Measurements from ENCODE around the gene TIGIT.

The TIGIT gene

DNA sequence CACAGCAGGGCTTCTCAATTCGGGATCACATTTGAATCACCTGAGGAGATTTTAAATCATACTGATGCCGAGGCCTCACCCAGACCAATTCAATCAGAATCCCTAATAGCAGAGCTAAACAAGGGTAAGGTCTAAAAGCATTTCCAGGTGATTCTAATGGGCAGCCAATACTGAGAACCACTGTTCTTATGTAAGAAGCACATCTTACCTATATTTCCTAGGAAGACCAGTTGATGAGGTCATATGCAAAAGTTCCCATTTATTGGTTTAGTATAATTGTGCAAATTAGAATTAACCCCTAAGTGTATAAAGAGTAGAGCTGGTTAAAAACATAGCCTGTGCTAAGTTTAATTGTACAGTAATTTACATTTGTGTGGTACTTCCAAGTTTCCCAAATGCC lies 2.1 kb downstream of the TIGIT start:
- no peak for TF ChIP-seq ZNF274 (IDR thresholded peaks at IDR 0.05; ENCODE audit: low read depth, low read length)
- H3K4me3 ChIP-seq (ENCODE audit: low read length): no peak overlapping the region

DNA sequence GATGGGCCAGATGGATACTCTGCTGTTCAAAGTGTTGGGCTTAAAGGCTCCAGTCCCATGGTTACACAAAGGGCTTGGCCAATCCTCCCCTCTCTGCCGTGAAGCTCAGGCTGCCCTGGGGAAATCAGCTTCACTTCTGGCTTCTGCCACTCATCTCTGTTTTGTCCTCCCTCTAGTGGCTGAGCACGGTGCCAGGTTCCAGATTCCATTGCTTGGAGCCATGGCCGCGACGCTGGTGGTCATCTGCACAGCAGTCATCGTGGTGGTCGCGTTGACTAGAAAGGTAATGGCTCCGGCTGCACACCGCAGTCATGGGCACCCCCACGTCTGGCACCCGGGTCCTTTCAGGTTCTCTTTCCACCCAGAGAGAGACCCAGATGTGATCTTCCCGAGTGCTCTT lies 5.6 kb downstream of the TIGIT start:
- TF ChIP-seq ZNF274 (IDR thresholded peaks at IDR 0.05; ENCODE audit: low read depth, low read length): no peak
- no peak overlapping the region for H3K4me3 ChIP-seq (ENCODE audit: low read length)

DNA sequence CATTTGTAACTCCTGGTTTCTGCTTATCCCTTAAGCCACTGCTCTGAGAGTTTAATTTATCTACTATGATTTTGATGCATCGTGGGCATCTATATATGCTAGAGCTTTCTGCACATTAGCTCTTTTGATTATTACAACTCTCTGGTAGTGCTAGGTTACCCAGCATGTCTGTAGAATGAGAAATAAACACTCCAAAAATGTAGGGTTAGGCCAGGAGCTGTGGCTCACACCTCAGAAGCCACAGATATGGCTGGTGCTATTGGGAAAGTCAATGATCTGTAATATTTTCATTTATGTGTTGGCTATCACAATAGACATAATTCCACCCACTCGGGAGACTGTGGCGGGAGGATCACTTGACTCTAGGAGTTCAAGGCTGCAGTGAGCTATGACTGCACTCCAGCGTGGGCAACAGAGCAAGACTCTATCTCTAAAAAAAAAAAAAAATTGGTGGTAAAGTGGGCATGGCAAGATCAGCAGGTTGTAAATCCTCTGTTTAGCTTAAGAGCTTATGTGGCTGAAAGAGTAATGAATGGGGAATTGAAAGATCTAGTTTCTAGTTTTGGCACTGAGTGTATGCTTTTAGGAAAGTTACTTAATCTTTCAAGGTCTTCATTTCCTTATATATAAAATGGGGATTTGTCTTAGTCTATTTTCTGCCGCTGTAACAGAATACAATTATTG lies 6.3 kb downstream of the TIGIT start:
- TF ChIP-seq ZNF274 (IDR thresholded peaks at IDR 0.05; ENCODE audit: low read depth, low read length): no peak
- H3K4me3 ChIP-seq (ENCODE audit: low read length): no peak overlapping the region

DNA sequence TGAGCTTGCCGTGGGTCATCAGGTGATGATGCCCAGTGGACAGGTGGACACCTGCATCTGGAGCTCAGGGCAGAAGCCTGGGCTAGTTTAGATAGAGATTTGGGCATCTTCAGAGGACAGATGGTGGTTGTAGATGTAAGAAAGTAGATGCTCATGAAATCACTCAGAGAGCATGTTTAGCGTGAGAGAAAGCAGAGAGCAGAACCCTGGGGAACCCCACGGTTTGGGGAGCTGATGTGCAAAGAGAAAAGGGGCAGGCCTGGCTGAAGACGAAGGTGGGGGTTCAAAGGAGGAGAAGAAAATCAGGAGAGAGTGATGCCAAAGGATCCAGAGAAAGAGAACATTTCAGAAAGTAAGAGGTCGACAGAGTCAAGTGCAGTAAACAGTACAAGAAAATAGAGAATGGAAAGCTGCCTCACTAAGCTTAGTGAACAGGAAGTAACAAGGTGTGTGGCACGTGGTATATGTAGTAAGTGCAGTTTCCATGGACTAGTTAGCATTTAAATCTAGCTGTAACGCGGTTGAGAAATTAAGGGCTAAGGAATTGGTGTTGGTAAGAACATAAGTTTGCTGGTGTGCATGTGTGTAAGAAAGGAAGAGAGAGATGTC lies 13.5 kb downstream of the TIGIT start:
- TF ChIP-seq ZNF274 (IDR thresholded peaks at IDR 0.05; ENCODE audit: low read depth, low read length): no peak
- no peak overlapping the region for H3K4me3 ChIP-seq (ENCODE audit: low read length)

DNA sequence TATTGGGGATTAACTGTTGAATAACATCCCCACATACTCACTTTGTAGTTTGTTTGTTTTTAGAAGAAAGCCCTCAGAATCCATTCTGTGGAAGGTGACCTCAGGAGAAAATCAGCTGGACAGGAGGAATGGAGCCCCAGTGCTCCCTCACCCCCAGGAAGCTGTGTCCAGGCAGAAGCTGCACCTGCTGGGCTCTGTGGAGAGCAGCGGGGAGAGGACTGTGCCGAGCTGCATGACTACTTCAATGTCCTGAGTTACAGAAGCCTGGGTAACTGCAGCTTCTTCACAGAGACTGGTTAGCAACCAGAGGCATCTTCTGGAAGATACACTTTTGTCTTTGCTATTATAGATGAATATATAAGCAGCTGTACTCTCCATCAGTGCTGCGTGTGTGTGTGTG lies 14.0 kb downstream of the TIGIT start:
- no peak for TF ChIP-seq ZNF274 (IDR thresholded peaks at IDR 0.05; ENCODE audit: low read depth, low read length)
- no peak overlapping the region for H3K4me3 ChIP-seq (ENCODE audit: low read length)

DNA sequence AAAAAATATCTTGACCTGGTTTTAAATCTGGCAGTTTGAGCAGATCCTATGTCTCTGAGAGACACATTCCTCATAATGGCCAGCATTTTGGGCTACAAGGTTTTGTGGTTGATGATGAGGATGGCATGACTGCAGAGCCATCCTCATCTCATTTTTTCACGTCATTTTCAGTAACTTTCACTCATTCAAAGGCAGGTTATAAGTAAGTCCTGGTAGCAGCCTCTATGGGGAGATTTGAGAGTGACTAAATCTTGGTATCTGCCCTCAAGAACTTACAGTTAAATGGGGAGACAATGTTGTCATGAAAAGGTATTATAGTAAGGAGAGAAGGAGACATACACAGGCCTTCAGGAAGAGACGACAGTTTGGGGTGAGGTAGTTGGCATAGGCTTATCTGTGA lies 14.5 kb downstream of the TIGIT start:
- TF ChIP-seq ZNF274 (IDR thresholded peaks at IDR 0.05; ENCODE audit: low read depth, low read length): no peak

DNA sequence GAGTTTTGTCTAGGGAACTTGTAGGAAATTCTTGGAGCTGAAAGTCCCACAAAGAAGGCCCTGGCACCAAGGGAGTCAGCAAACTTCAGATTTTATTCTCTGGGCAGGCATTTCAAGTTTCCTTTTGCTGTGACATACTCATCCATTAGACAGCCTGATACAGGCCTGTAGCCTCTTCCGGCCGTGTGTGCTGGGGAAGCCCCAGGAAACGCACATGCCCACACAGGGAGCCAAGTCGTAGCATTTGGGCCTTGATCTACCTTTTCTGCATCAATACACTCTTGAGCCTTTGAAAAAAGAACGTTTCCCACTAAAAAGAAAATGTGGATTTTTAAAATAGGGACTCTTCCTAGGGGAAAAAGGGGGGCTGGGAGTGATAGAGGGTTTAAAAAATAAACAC lies 15.0 kb downstream of the TIGIT start:
- TF ChIP-seq ZNF274 (IDR thresholded peaks at IDR 0.05; ENCODE audit: low read depth, low read length): no peak
- no peak overlapping the region for H3K4me3 ChIP-seq (ENCODE audit: low read length)

More for the DNA sequence above, 14.5 kb downstream of the TIGIT start:
- H3K4me3 ChIP-seq (ENCODE audit: low read length): no peak overlapping the region

DNA sequence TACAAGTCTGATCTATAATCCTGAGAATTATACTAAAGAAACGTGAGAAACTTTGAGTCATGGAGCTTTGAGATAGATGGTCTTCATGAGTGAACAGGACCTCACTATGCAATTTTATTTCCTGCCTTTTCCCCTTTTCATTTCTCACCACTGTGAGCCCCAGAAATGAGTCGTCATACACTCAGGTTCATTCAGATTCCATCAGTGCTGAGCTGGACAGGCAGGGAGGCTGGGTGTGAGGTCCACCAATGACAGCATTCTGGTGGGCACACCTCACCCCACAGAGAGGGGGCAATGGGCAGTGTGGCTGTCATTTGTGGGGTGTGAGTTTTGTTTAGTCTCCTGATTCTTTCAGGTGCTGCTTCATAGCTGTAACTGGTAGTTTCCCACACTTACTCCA lies 16.9 kb downstream of the TIGIT start:
- no peak overlapping the region for H3K4me3 ChIP-seq (ENCODE audit: low read length)
- TF ChIP-seq ZNF274 (IDR thresholded peaks at IDR 0.05; ENCODE audit: low read depth, low read length): no peak

DNA sequence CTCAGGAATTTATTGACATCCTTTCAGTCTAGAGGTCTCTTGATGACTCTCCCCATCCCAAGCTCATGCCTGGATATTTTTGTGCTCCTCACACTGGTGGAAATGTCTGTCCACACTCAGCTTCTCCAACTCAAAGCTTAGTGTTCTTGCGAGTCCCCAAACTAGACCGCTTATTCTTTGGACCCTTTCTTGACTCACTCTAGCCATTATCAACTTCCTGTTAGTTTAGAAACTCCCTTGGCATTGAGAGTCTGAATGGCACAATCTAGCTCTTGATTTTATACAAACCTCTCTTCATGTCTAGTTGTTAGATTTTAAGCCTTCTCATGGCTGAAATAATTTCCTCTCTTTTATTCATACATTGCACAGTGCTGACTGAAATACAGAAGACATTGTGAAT lies 19.6 kb downstream of the TIGIT start:
- no peak for TF ChIP-seq ZNF274 (IDR thresholded peaks at IDR 0.05; ENCODE audit: low read depth, low read length)
- no peak overlapping the region for H3K4me3 ChIP-seq (ENCODE audit: low read length)

DNA sequence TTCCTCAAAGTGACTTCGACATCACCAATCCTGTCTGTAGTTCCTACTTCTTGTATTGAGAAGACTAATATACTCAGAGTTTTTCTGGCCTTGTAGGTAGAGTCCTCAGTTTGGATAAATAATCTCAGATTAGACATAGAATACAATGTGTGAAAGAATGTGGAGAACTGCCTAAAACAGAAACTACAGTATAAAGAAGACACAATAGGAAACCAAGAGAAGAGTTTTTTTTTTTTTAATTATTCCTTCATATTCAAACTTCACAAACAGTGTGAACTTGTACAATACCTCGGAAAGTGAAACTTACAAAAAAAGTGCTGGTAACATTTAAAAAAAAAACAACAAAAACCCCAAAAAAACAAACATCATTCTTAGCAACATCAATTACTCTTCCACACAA lies 20.5 kb downstream of the TIGIT start:
- TF ChIP-seq ZNF274 (IDR thresholded peaks at IDR 0.05; ENCODE audit: low read depth, low read length): no peak
- H3K4me3 ChIP-seq (ENCODE audit: low read length): no peak overlapping the region

DNA sequence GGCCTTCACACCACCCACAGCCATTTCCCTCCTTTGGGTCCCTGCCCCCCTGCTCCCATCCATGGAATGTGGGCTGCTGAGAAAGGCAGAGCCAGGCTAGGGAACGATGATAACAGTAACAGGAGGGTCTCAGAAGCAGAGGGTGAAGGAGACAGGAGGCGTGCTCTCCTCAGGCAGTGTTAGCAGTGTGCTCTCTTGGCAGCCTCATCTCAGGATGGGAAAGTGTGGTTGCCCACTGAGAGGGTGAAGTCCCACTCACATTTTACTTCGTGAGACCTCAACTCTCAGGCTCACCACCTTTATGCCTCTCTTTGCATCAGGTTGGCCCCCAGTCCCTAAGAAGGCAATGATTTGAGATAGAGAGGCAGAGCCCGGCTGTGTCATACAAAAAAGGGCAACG lies 24.5 kb downstream of the TIGIT start:
- no peak for TF ChIP-seq ZNF274 (IDR thresholded peaks at IDR 0.05; ENCODE audit: low read depth, low read length)
- no peak overlapping the region for H3K4me3 ChIP-seq (ENCODE audit: low read length)

DNA sequence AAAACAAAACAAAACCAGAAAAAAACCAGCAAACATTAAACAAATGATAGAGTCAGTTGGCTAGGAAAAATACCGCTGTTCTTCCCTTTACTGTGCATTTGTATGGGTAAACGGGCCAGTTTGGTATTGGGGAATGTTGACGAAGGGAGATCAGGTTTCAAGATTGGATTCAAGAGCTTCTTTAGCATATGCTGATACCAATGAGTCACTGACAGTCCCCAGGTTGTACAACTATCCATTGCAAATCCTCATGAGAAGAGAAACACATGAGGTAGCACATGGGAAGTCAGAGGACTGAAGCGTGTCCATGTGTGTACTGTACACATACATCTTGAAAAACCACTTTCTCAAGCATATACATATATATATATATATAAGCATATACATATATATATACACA lies 25.6 kb downstream of the TIGIT start:
- no peak for TF ChIP-seq ZNF274 (IDR thresholded peaks at IDR 0.05; ENCODE audit: low read depth, low read length)
- no peak overlapping the region for H3K4me3 ChIP-seq (ENCODE audit: low read length)

DNA sequence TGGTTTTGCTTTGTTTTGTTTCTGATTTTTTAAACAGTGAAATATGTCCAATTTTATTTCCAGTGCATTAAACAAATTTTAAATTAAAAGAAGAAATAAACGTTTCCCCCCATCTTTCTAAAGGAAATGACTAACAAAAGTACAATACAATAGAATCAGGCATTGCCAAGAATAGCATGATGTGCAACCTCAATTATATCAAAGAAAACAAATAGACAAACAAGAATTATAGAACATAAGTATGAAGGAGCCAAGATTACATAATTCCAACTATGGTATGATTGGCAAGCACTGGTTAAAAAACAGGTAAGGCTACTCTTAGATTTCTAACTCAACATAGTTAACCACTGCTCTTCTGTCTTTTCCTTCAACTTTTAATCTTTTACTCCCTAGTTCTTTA lies 26.4 kb downstream of the TIGIT start:
- TF ChIP-seq ZNF274 (IDR thresholded peaks at IDR 0.05; ENCODE audit: low read depth, low read length): no peak
- H3K4me3 ChIP-seq (ENCODE audit: low read length): no peak overlapping the region

DNA sequence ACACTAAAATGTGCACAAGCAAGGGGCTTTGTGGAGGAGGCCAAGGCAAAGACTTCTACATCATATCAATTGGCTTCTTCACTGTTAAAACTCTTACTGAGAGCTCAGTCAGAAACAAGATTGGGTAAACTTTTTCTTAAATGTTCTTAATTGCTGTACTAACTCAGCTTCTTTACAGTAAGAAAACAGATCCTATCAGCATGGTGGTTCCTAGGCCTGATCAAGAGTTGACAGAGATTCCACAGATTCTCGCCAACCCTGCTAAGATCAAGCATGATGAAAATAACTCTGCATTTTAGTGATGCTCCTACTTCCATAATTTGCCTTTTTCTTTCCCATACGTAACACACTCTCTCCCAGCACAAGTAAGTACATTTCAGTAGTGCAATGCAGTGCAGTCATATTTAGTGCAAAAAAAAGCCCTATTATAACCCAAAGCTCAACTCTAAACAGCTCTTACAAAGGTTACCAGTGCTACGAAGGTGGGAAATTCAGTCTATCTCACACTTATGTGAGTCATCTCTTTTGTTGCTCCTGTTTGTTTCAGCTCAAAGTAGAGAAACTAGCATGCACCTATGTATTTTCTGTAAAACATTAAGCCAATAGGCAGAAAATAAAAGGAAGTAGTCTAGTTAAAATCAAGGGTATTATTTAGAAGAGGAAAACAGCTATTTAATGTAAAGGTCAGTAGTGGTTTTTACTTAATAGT lies 29.9 kb downstream of the TIGIT start:
- TF ChIP-seq ZNF274 (IDR thresholded peaks at IDR 0.05; ENCODE audit: low read depth, low read length): no peak
- no peak overlapping the region for H3K4me3 ChIP-seq (ENCODE audit: low read length)

DNA sequence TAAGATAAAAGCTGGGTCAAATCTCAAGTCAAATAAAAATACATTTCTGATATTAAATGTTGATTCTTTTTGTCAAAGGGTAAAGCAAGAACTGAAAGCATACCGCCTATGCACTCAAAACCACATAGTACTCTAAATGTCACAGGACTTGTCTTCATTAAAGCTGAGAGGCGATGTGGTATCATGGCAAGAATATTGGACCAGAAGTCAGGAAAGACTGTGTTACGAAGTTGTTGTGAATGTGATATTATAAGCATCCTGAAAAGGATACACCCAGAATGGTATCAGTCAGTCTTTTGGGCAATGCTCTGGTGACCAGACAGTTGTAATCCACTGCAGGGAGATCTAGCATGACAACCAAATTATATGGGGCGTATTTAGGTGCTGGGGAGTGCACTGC lies 33.8 kb downstream of the TIGIT start:
- no peak overlapping the region for H3K4me3 ChIP-seq (ENCODE audit: low read length)
- TF ChIP-seq ZNF274 (IDR thresholded peaks at IDR 0.05; ENCODE audit: low read depth, low read length): no peak

Data from GM08714 (cell line).